Measurements from ENCODE around the gene KY. TPM values are rescaled to one million over a fixed set of nuclear protein-coding genes. Genes with fewer than 3 reads are reported as not detected.

The KY gene
- total RNA-seq, 2 donors from 2014 or later = 0.26 TPM; not detected in 1

DNA sequence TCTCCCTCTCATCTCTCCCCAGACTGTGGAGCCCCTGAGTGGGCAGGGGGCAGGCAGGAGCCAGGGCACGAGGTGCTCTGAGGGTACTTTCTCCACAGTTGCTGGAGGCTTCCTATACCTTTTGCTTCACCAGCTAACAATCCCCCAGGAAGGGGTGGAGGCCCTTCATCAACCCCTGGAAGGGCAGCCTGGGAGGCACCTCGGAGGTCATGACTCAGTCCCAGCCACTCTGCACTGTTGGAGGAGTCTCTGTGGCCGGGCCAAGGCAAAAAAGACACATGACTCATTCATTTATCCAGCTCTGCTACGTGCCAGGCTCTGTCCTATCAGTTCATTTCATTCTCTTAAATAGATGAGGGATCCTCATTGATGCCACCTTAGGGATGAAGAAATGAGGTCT, 15.6 kb upstream of the KY start:
- WGBS, 2 donors = 40 to 68% methylated on average over 1 to 4 of the region's 4 CpGs
- ATAC-seq = no peak
- intact Hi-C loops (cut with DNase I) = no loop called here
- no peak overlapping the region for H3K27ac ChIP-seq
- no peaks in the 10 kb centered on the region for H3K27me3 ChIP-seq
- no peaks in the 10 kb centered on the region for H3K4me1 ChIP-seq
- DNase-seq = no peak
- no peaks in the 10 kb centered on the region for H3K36me3 ChIP-seq (replicated peaks in 1 of 2; ENCODE audit: insufficient read depth in 1 of 2, low read depth in 2 of 2)
- no peaks in the 10 kb centered on the region for H3K9me3 ChIP-seq
- H3K4me3 ChIP-seq = no peak overlapping the region
- TF ChIP-seq CTCF (IDR thresholded peaks at IDR 0.05) (no peak), POLR2A (IDR thresholded peaks at IDR 0.05) (no peak)

DNA sequence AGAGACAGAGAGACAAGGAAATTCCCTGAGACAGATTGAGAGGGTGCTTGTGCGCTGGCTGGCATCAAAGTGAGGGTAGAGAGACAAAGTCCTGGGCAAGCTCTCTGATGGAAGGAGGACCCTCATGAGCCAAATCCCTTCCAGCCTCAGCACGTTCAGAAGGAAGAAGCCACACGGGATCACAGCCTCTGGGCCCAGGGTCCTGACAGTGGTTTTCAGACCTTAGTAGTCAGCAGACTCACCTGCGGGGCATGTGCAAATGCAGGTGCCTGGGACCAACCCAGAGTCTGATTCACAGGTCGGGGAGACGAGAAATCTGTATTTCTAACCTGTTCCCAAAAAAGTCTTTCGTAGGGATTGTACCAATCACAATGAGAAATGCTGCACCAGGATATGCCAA, 15.2 kb upstream of the KY start:
- Histone ChIP-seq H3K4me1 (no peaks in the 10 kb centered on the region), H3K27me3 (no peaks in the 10 kb centered on the region), H3K4me3 (no peak overlapping the region), H3K9me3 (no peaks in the 10 kb centered on the region), H3K36me3 (replicated peaks in 1 of 2; ENCODE audit: insufficient read depth in 1 of 2, low read depth in 2 of 2) (no peaks in the 10 kb centered on the region), H3K27ac (no peak overlapping the region)
- ATAC-seq (no peak), DNase-seq (no peak)
- intact Hi-C loops (cut with DNase I) = no loop called here
- TF ChIP-seq CTCF (IDR thresholded peaks at IDR 0.05) (no peak), POLR2A (IDR thresholded peaks at IDR 0.05) (no peak)
- 71 to 84% methylated on average over 7 of the region's 7 CpGs for WGBS, 2 donors

GRCh38 chr3:134665243-134665642, 14.4 kb upstream of the KY start:
- WGBS, 2 donors = 60 to 63% methylated on average over 5 to 6 of the region's 6 CpGs
- intact Hi-C loops (cut with DNase I) = no loop called here
- ATAC-seq (no peak), DNase-seq (no peak)
- no peak overlapping the region for H3K4me3 ChIP-seq
- H3K27me3 ChIP-seq = no peaks in the 10 kb centered on the region
- TF ChIP-seq POLR2A (IDR thresholded peaks at IDR 0.05) (no peak), CTCF (IDR thresholded peaks at IDR 0.05) (no peak)
- H3K4me1 ChIP-seq = no peaks in the 10 kb centered on the region
- no peaks in the 10 kb centered on the region for H3K9me3 ChIP-seq
- no peak overlapping the region for H3K27ac ChIP-seq
- no peaks in the 10 kb centered on the region for H3K36me3 ChIP-seq (replicated peaks in 1 of 2; ENCODE audit: insufficient read depth in 1 of 2, low read depth in 2 of 2)

- Histone ChIP-seq H3K4me3 (no peak overlapping the region), H3K36me3 (replicated peaks in 1 of 2; ENCODE audit: insufficient read depth in 1 of 2, low read depth in 2 of 2) (no peaks in the 10 kb centered on the region), H3K27me3 (no peaks in the 10 kb centered on the region), H3K9me3 (no peaks in the 10 kb centered on the region), H3K27ac (no peak overlapping the region), H3K4me1 (no peaks in the 10 kb centered on the region)
- TF ChIP-seq POLR2A (IDR thresholded peaks at IDR 0.05) (no peak), CTCF (IDR thresholded peaks at IDR 0.05) (no peak)
- 66 to 87% methylated on average over 3 to 7 of the region's 7 CpGs for WGBS, 2 donors
- DNase-seq (no peak), ATAC-seq (no peak)
- intact Hi-C loops (cut with DNase I) = no loop called here
Measured at GRCh38 chr3:134663721-134664456, 13.1 kb upstream of the KY start.

DNA sequence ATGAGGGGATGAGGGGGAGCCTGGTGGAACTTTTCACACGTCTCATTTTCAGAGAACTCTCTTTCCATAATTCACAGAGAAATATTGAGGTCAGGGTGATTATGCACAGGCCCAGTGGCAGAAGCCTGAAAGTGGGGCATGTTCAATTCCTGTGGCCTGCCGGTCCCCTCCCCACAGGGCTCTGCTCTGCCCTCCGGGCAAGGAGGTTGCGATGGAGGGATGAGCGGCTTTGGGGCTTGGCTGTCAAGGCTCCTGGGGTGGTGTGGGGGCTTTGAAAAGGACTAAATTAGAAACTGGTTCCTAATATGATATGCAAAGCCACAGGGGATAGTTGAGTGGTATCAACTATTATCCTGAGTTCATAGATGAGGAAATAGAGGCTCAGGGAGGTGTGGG, 9.2 kb upstream of the KY start:
- intact Hi-C loops (cut with DNase I) = no loop called here
- WGBS, 2 donors = 88 to 92% methylated on average over 5 of the region's 5 CpGs
- Histone ChIP-seq H3K9me3 (no peaks in the 10 kb centered on the region), H3K27me3 (no peaks in the 10 kb centered on the region), H3K4me3 (no peak overlapping the region), H3K4me1 (no peaks in the 10 kb centered on the region), H3K27ac (no peak overlapping the region), H3K36me3 (replicated peaks in 1 of 2; ENCODE audit: insufficient read depth in 1 of 2, low read depth in 2 of 2) (no peaks in the 10 kb centered on the region)
- DNase-seq (no peak), ATAC-seq (no peak)
- TF ChIP-seq POLR2A (IDR thresholded peaks at IDR 0.05) (no peak), CTCF (IDR thresholded peaks at IDR 0.05) (no peak)
